Liver (tissue), 9 donors: ENCODE measurements around the gene COL5A1. TPM values are rescaled to one million over a fixed set of nuclear protein-coding genes. Genes with fewer than 3 reads are reported as not detected.

Experiments used
- DNase-seq: peaks from one replicate; pipeline ENCODE4 v3.0.0-alpha.2; 2017; ENCODE audit warnings: low spot score
- H3K27ac ChIP-seq, 2 donors: one replicate each; pipeline ENCODE4 v1.7.0; 2013; ENCODE audit warnings: inconsistent platforms in 2 of 2, low read length in 2 of 2, control low read depth in 1 of 2, low read depth in 1 of 2, mild to moderate bottlenecking in 1 of 2
- H3K27me3 ChIP-seq, 4 donors: one replicate each; pipeline versions ENCODE4 v1.6.1 to v1.7.0; 2013; ENCODE audit warnings: low read length in 3 of 4, inconsistent platforms in 1 of 4, mild to moderate bottlenecking in 1 of 4, moderate library complexity in 1 of 4; ENCODE audit not compliant: control insufficient read depth in 4 of 4, insufficient read depth in 4 of 4
- H3K36me3 ChIP-seq, 4 donors: one replicate each; pipeline versions ENCODE4 v1.6.1 to v1.7.0; 2013; ENCODE audit warnings: low read length in 3 of 4, mild to moderate bottlenecking in 3 of 4, low read depth in 1 of 4, moderate library complexity in 1 of 4; ENCODE audit not compliant: control insufficient read depth in 4 of 4, insufficient read depth in 3 of 4
- H3K4me1 ChIP-seq, 4 donors: one replicate each; pipeline versions ENCODE4 v1.6.1 to v1.7.0; 2013; ENCODE audit warnings: low read length in 3 of 4, mild to moderate bottlenecking in 3 of 4, moderate library complexity in 1 of 4; ENCODE audit not compliant: control insufficient read depth in 4 of 4, insufficient read depth in 4 of 4
- H3K4me3 ChIP-seq, 3 donors: one replicate each; pipeline versions ENCODE4 v1.6.1 to v1.7.0; 2013; ENCODE audit warnings: low read length in 3 of 3, control low read depth in 1 of 3, low read depth in 1 of 3, mild to moderate bottlenecking in 1 of 3
- H3K9ac ChIP-seq, 2 donors: one replicate each; pipeline ENCODE4 v1.7.0; 2013; ENCODE audit warnings: low read length in 2 of 2, mild to moderate bottlenecking in 2 of 2, moderate library complexity in 2 of 2, control low read depth in 1 of 2, low read depth in 1 of 2
- H3K9me3 ChIP-seq, 4 donors: one replicate each; pipeline versions ENCODE4 v1.6.1 to v1.7.0; 2013; ENCODE audit warnings: low read length in 3 of 4; ENCODE audit not compliant: control insufficient read depth in 4 of 4
- ATF3 ChIP-seq: IDR thresholded peaks from 2 replicates; pipeline ENCODE4 v1.6.1; 2016; ENCODE audit warnings: antibody characterized with exemption
- CTCF ChIP-seq: fragments of 150-350 bp; IDR thresholded peaks from 2 replicates; pipeline ENCODE4 v1.5.1; 2017; ENCODE audit warnings: improper control_type of control experiment, low read depth, low read length; ENCODE audit not compliant: missing input control
- EGR1 ChIP-seq, 2 donors: IDR thresholded peaks; 2 replicates each; pipeline ENCODE4 v1.6.1; 2016 to 2018; ENCODE audit warnings: antibody characterized with exemption in 2 of 2, low read depth in 2 of 2
- FOXA1 ChIP-seq: IDR thresholded peaks from 2 replicates; pipeline ENCODE4 v1.6.1; 2016; ENCODE audit warnings: antibody characterized with exemption
- GABPA ChIP-seq, 2 donors: IDR thresholded peaks in 1 of 2; conservative IDR thresholded peaks in 1 of 2; 2 replicates each; pipeline ENCODE4 v1.6.1; 2016; ENCODE audit warnings: antibody characterized with exemption in 2 of 2, mild to moderate bottlenecking in 1 of 2, moderate library complexity in 1 of 2
- HNF4A ChIP-seq, 2 donors: conservative IDR thresholded peaks; 2 replicates each; pipeline ENCODE4 v1.6.1; 2016; ENCODE audit warnings: antibody characterized with exemption in 2 of 2, mild to moderate bottlenecking in 2 of 2
- HNF4G ChIP-seq: IDR thresholded peaks from 2 replicates; pipeline ENCODE4 v1.6.1; 2016; ENCODE audit warnings: antibody characterized with exemption
- JUND ChIP-seq, 2 donors: IDR thresholded peaks; 2 replicates each; pipeline ENCODE4 v1.6.1; 2016; ENCODE audit warnings: antibody characterized with exemption in 2 of 2
- MAX ChIP-seq: IDR thresholded peaks from 2 replicates; pipeline ENCODE4 v1.6.1; 2016; ENCODE audit warnings: antibody characterized with exemption
- NR2F2 ChIP-seq: IDR thresholded peaks from 2 replicates; pipeline ENCODE4 v1.6.1; 2016; ENCODE audit warnings: antibody characterized with exemption
- RAD21 ChIP-seq, 2 donors: IDR thresholded peaks; 2 replicates each; pipeline ENCODE4 v1.6.1; 2016; ENCODE audit warnings: antibody characterized with exemption in 2 of 2, mild to moderate bottlenecking in 2 of 2
- REST ChIP-seq: IDR thresholded peaks from 2 replicates; pipeline ENCODE4 v1.6.1; 2016; ENCODE audit warnings: antibody characterized with exemption, mild to moderate bottlenecking
- RXRA ChIP-seq, 2 donors: IDR thresholded peaks; 2 replicates each; pipeline ENCODE4 v1.6.1; 2017 to 2018; ENCODE audit warnings: antibody characterized with exemption in 2 of 2, mild to moderate bottlenecking in 1 of 2
- SP1 ChIP-seq: IDR thresholded peaks from 2 replicates; pipeline ENCODE4 v1.6.1; 2018; ENCODE audit warnings: antibody characterized with exemption, mild to moderate bottlenecking
- TAF1 ChIP-seq: conservative IDR thresholded peaks from 2 replicates; pipeline ENCODE4 v1.6.1; 2016; ENCODE audit warnings: antibody characterized with exemption, mild to moderate bottlenecking
- YY1 ChIP-seq: IDR thresholded peaks from 2 replicates; pipeline ENCODE4 v1.6.1; 2016; ENCODE audit warnings: antibody characterized with exemption, mild to moderate bottlenecking
- WGBS: extraction: QIAGEN DNeasy Blood & Tissue Kit; methylation state at CpG from one replicate; pipeline ENCODE4 v1.1.7; 2013; 5-methylcytosine and 5-hydroxymethylcytosine counted together
- polyA plus RNA-seq, 2 donors: library from polyadenylated mRNA; stranded (reverse) in 1 of 2; unstranded in 1 of 2; fragments of 200-250 nt in 1 of 2; fragments of >200 nt in 1 of 2; fragmentation: Nextera tagmentation in 1 of 2; extraction: Ambion mirVana in 1 of 2; gene quantifications; one replicate each; pipeline versions ENCODE4 v1.2.1 to v1.2.3, GENCODE V29; 2013 to 2015
- total RNA-seq, 2 donors: library from RNA; depleted of rRNA; stranded (reverse); fragments of >200 nt; gene quantifications; one replicate each; pipeline ENCODE4 v1.2.3, GENCODE V29; 2014
- TF ChIP-seq, protein P1 (sequence below): IDR thresholded peaks from 2 replicates; pipeline ENCODE4 v1.6.1; 2016; ENCODE audit warnings: antibody characterized with exemption
- donor health status: healthy.
- donor health status: healthy.
- donor health status: healthy.
- donor health status: healthy.
- donor health status: healthy.

The COL5A1 gene
- total and polyA plus RNA-seq, 4 donors, result 0.67 to 15.6 (median 11.2) TPM

- 64% methylated on average over 10 of the region's 10 CpGs for WGBS
- no peak overlapping the region for H3K4me3 ChIP-seq
- no peak for TF ChIP-seq FOXA1
- no peak overlapping the region for H3K9ac ChIP-seq
- no peak overlapping the region for H3K27ac ChIP-seq
- H3K4me1 ChIP-seq, result no peaks in the 10 kb centered on the region
- no peaks in the 10 kb centered on the region for H3K36me3 ChIP-seq
- DNase-seq, result no peak
- no peaks in the 10 kb centered on the region for H3K9me3 ChIP-seq
- H3K27me3 ChIP-seq, result no peaks in the 10 kb centered on the region
These were observed 183.4 kb downstream of the COL5A1 start for GRCh38 chr9:134825025-134825424.

GRCh38 chr9:134826336-134827285 is 185.0 kb downstream of the COL5A1 start:
- WGBS, result 89% methylated on average over 21 of the region's 21 CpGs
- no peak for TF ChIP-seq FOXA1
- TF ChIP-seq NR2F2, result no peak
- no peak for TF ChIP-seq MAX
- TF ChIP-seq TAF1, result no peak
- TF ChIP-seq ATF3, result no peak
- TF ChIP-seq RXRA (IDR thresholded peaks at IDR 0.05), result no peak
- no peak for TF ChIP-seq CTCF
- no peak for TF ChIP-seq REST
- no peak for TF ChIP-seq GABPA (IDR thresholded peaks at IDR 0.05 in 1 of 2, conservative IDR thresholded peaks at IDR 0.05 in 1 of 2)
- TF ChIP-seq RAD21 (IDR thresholded peaks at IDR 0.05), result no peak
- no peak for TF ChIP-seq JUND (IDR thresholded peaks at IDR 0.05)
- TF ChIP-seq, protein P1, sequence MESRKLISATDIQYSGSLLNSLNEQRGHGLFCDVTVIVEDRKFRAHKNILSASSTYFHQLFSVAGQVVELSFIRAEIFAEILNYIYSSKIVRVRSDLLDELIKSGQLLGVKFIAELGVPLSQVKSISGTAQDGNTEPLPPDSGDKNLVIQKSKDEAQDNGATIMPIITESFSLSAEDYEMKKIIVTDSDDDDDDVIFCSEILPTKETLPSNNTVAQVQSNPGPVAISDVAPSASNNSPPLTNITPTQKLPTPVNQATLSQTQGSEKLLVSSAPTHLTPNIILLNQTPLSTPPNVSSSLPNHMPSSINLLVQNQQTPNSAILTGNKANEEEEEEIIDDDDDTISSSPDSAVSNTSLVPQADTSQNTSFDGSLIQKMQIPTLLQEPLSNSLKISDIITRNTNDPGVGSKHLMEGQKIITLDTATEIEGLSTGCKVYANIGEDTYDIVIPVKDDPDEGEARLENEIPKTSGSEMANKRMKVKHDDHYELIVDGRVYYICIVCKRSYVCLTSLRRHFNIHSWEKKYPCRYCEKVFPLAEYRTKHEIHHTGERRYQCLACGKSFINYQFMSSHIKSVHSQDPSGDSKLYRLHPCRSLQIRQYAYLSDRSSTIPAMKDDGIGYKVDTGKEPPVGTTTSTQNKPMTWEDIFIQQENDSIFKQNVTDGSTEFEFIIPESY, result no peak
- TF ChIP-seq EGR1 (IDR thresholded peaks at IDR 0.05; ENCODE audit: low read depth in 2 of 2), result no peak
- TF ChIP-seq SP1, result no peak
- no peak for TF ChIP-seq HNF4G
- no peak for TF ChIP-seq YY1
- TF ChIP-seq HNF4A (conservative IDR thresholded peaks at IDR 0.05), result no peak
- DNase-seq, result no peak
- Histone ChIP-seq H3K27me3 (no peaks in the 10 kb centered on the region), H3K4me1 (no peaks in the 10 kb centered on the region), H3K4me3 (no peak overlapping the region), H3K9me3 (no peaks in the 10 kb centered on the region), H3K9ac (no peak overlapping the region), H3K36me3 (no peaks in the 10 kb centered on the region), H3K27ac (no peak overlapping the region)
